GM12873 (cell line): ENCODE data around the gene ZNF160.

Experiments
- CTCF ChIP-seq: IDR thresholded peaks from 2 replicates; pipeline ENCODE4 v1.5.1; 2012; ENCODE audit warnings: low read depth, mild to moderate bottlenecking, moderate library complexity, low read length, control low read depth; ENCODE audit not compliant: insufficient read depth; ENCODE audit errors: missing control alignments

ZNF160 gene

GRCh38 chr19:53101518-53101917, 1.7 kb downstream of the ZNF160 start:
- no peak for TF ChIP-seq CTCF

- no peak for TF ChIP-seq CTCF
Measured at GRCh38 chr19:53094754-53095575, 8.3 kb downstream of the ZNF160 start.

GRCh38 chr19:53092723-53093122, 10.5 kb downstream of the ZNF160 start:
- no peak for TF ChIP-seq CTCF

GRCh38 chr19:53091413-53092254, 11.6 kb downstream of the ZNF160 start:
- no peak for TF ChIP-seq CTCF

- TF ChIP-seq CTCF, result no peak
Measured at GRCh38 chr19:53088091-53088490, 15.1 kb downstream of the ZNF160 start.

DNA sequence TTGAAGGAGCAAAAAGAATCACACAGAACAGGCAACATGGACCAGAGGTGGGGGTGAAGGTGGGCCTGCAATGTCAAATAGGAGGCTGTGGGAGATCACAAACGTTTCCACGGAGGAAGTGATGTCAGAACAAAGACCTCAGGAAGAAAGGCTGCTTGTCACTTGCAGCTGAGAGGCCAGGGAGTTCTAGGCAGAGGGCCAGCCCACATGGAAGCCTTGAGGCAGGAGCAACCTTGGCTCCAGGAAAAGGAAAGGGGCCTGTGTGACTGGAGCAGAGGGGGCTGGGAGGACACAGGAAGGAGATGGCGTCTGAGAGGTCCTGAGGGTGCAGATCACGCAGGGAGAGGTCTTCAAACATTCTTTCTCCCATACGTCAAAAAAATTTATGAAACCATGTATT, 16.3 kb downstream of the ZNF160 start:
- no peak for TF ChIP-seq CTCF

GRCh38 chr19:53085496-53085895, 17.7 kb downstream of the ZNF160 start:
- no peak for TF ChIP-seq CTCF
